Spleen (tissue), 7 donors: ENCODE data around the gene SOWAHC.

Experiments
- POLR2AphosphoS5 ChIP-seq, 3 donors: sonication (generic); formaldehyde crosslinking; IDR thresholded peaks; one replicate each; pipeline ENCODE4 v1.5.1; 2017; ENCODE audit warnings: antibody characterized with exemption in 3 of 3
- TF ChIP-seq, protein P1 (sequence below), 11 experiments: fragments of 200-600 bp in 7 of 11; fragments of 450-650 bp in 4 of 11; sonication (generic) in 4 of 11; IDR thresholded peaks in 8 of 11; conservative IDR thresholded peaks in 3 of 11; 1 replicate in 7 of 11; 2 replicates in 4 of 11; pipeline versions ENCODE4 v1.4.0 to v1.8.0; 2016 to 2021; ENCODE audit warnings: antibody characterized with exemption in 11 of 11, inconsistent platforms in 4 of 11, mild to moderate bottlenecking in 1 of 11
- donor health status: DM: no; HTN: no; CAD: no; lungs with moderate emphysema.
- donor health status: DM: no; HTN: no; CAD: no.
- donor health status: DM: no; HTN: no; CAD: no.

DNA sequence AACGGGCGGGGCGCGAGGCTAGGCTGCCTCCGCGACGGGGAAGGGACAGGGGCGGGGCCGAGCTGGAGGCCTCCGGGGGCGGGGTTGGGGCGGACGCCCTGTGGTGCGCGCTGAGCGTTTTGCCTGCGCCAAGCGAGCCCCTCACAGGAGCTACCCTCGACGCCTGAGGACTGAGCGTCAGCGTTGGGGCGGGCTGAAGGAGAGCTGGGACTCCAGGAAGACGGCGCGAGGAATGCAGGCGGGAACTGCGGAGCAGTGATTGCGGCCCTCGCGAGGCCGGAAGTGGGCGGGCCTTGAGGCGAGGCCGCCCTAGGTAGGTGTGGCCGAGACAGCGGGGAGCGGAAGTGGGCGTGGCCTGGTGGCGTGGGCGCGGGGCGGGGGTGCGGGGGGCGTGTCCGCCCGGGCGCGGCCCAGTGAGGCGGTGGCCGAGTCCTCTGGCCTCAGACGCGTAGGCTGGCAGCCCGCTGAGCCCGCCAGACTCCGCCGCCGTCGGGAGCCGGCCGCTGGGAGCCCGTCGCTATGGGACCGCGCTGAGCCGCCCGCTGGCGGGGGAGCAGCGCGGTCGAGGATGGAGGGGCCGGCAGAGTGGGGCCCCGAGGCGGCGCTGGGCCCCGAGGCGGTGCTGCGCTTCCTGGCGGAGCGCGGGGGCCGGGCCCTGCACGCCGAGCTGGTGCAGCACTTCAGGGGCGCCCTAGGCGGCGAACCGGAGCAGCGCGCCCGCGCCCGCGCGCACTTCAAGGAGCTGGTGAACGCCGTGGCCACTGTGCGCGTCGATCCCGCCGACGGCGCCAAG lies at the start of gene SOWAHC, which contains the start of gene SEPTIN10:
- TF ChIP-seq, protein P1, sequence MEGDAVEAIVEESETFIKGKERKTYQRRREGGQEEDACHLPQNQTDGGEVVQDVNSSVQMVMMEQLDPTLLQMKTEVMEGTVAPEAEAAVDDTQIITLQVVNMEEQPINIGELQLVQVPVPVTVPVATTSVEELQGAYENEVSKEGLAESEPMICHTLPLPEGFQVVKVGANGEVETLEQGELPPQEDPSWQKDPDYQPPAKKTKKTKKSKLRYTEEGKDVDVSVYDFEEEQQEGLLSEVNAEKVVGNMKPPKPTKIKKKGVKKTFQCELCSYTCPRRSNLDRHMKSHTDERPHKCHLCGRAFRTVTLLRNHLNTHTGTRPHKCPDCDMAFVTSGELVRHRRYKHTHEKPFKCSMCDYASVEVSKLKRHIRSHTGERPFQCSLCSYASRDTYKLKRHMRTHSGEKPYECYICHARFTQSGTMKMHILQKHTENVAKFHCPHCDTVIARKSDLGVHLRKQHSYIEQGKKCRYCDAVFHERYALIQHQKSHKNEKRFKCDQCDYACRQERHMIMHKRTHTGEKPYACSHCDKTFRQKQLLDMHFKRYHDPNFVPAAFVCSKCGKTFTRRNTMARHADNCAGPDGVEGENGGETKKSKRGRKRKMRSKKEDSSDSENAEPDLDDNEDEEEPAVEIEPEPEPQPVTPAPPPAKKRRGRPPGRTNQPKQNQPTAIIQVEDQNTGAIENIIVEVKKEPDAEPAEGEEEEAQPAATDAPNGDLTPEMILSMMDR (IDR thresholded peaks at IDR 0.05 in 8 of 11, conservative IDR thresholded peaks at IDR 0.05 in 3 of 11): no peak
- peak; percentile 91 to 94 (median 92) for TF ChIP-seq POLR2AphosphoS5 (IDR thresholded peaks at IDR 0.05)
